Neuronal stem cell (in vitro differentiated cells): ENCODE data around the gene SP6.

Experiments
- DNase-seq: peaks from one replicate; pipeline ENCODE4 v3.0.0-alpha.2; 2013; ENCODE audit warnings: low spot score
- H2AFZ ChIP-seq: one replicate; pipeline ENCODE4 v1.6.1; 2013; ENCODE audit warnings: mild to moderate bottlenecking, low read length, inconsistent platforms
- H2AK5ac ChIP-seq: 2 replicates; pipeline ENCODE4 v1.6.1; 2013; ENCODE audit warnings: low read depth, mild to moderate bottlenecking, inconsistent platforms, low read length, moderate library complexity, mixed read lengths
- H2BK120ac ChIP-seq: 2 replicates; pipeline ENCODE4 v1.6.1; 2013; ENCODE audit warnings: low read depth, mild to moderate bottlenecking, inconsistent platforms, low read length, moderate library complexity, mixed read lengths
- H2BK12ac ChIP-seq: one replicate; pipeline ENCODE4 v1.6.1; 2013; ENCODE audit warnings: low read length, inconsistent platforms
- H2BK15ac ChIP-seq: 2 replicates; pipeline ENCODE4 v1.6.1; 2013; ENCODE audit warnings: mild to moderate bottlenecking, low read length, inconsistent platforms, mixed read lengths
- H2BK5ac ChIP-seq: one replicate; pipeline ENCODE4 v1.6.1; 2013; ENCODE audit warnings: inconsistent platforms, mild to moderate bottlenecking, low read length, moderate library complexity
- H3K14ac ChIP-seq: one replicate; pipeline ENCODE4 v1.6.1; 2013; ENCODE audit warnings: low read length, inconsistent platforms
- H3K18ac ChIP-seq: 2 replicates; pipeline ENCODE4 v1.6.1; 2013; ENCODE audit warnings: low read length, inconsistent platforms
- H3K23ac ChIP-seq: 2 replicates; pipeline ENCODE4 v1.6.1; 2013; ENCODE audit warnings: low read depth, mild to moderate bottlenecking, mixed read lengths, low read length, inconsistent platforms; ENCODE audit not compliant: poor library complexity
- H3K27ac ChIP-seq: replicated peaks from 3 replicates; pipeline ENCODE4 v1.5.1; 2013; ENCODE audit warnings: low read length, inconsistent platforms
- H3K27me3 ChIP-seq, 3 experiments: 2 replicates each; pipeline ENCODE4 v1.6.1; 2013; ENCODE audit warnings: low read length in 3 of 3, mild to moderate bottlenecking in 2 of 3, inconsistent platforms in 1 of 3, low read depth in 1 of 3, mixed read lengths in 1 of 3, moderate library complexity in 1 of 3; ENCODE audit not compliant: control insufficient read depth in 3 of 3, insufficient read depth in 3 of 3
- H3K36me3 ChIP-seq, 2 donors: replicated peaks in 1 of 2; 2 replicates each; pipeline ENCODE4 v1.6.1; 2013; ENCODE audit warnings: low read length in 2 of 2; ENCODE audit not compliant: control insufficient read depth in 2 of 2, insufficient read depth in 2 of 2
- H3K4ac ChIP-seq: 2 replicates; pipeline ENCODE4 v1.6.1; 2013; ENCODE audit warnings: inconsistent platforms, mild to moderate bottlenecking, low read length, moderate library complexity
- H3K4me1 ChIP-seq, 2 donors: 1 replicate in 1 of 2; 2 replicates in 1 of 2; pipeline ENCODE4 v1.6.1; 2013; ENCODE audit warnings: low read length in 2 of 2, low read depth in 1 of 2; ENCODE audit not compliant: control insufficient read depth in 2 of 2, insufficient read depth in 1 of 2
- H3K4me2 ChIP-seq: one replicate; pipeline ENCODE4 v1.6.1; 2013; ENCODE audit warnings: mild to moderate bottlenecking, low read length, inconsistent platforms; ENCODE audit not compliant: insufficient read depth, poor library complexity, severe bottlenecking
- H3K4me3 ChIP-seq, 2 donors: 2 replicates each; pipeline ENCODE4 v1.5.1; 2013; ENCODE audit warnings: low read length in 2 of 2, mild to moderate bottlenecking in 2 of 2, inconsistent platforms in 1 of 2, moderate library complexity in 1 of 2
- H3K79me1 ChIP-seq: one replicate; pipeline ENCODE4 v1.6.1; 2013; ENCODE audit warnings: low read depth, mild to moderate bottlenecking, inconsistent platforms, low read length, moderate library complexity
- H3K9ac ChIP-seq: one replicate; pipeline ENCODE4 v1.6.1; 2013; ENCODE audit warnings: mild to moderate bottlenecking, low read depth, low read length, inconsistent platforms; ENCODE audit not compliant: poor library complexity
- H3K9me3 ChIP-seq, 2 donors: replicated peaks in 1 of 2; 2 replicates each; pipeline versions ENCODE3 to v1.6.1; 2013; ENCODE audit warnings: low read length in 2 of 2, mild to moderate bottlenecking in 2 of 2, inconsistent platforms in 1 of 2, low read depth in 1 of 2, mixed read lengths in 1 of 2, moderate library complexity in 1 of 2; ENCODE audit not compliant: control insufficient read depth in 2 of 2, insufficient read depth in 1 of 2
- H4K8ac ChIP-seq: one replicate; pipeline ENCODE4 v1.6.1; 2013; ENCODE audit warnings: low read depth, mild to moderate bottlenecking, inconsistent platforms, low read length, moderate library complexity
- H4K91ac ChIP-seq: one replicate; pipeline ENCODE4 v1.6.1; 2013; ENCODE audit warnings: low read length, low read depth, mild to moderate bottlenecking, inconsistent platforms; ENCODE audit not compliant: poor library complexity
- WGBS, 2 donors: extraction: QIAGEN DNeasy Blood & Tissue Kit; methylation state at CpG; one replicate each; pipeline ENCODE4 v1.1.7; 2013; ENCODE audit warnings: missing lambda C conversion rate in 2 of 2, mixed read lengths in 1 of 2; ENCODE audit not compliant: insufficient read length in 2 of 2, insufficient replicate concordance in 1 of 2; ENCODE audit errors: extremely low coverage in 2 of 2; 5-methylcytosine and 5-hydroxymethylcytosine counted together

Gene SP6

GRCh38 chr17:47851764-47852112 is 775 bp upstream of the SP6 start:
- Histone ChIP-seq H3K9ac (no peak overlapping the region), H2BK5ac (no peak overlapping the region), H3K4me1 (peaks cover 7 to 14% of the 10 kb centered on the region in 2 donors), H3K14ac (no peak overlapping the region), H4K91ac (no peak overlapping the region), H2BK12ac (no peak overlapping the region), H3K4me3 (peak overlapping the region in 1 of 2 donors; percentile 38), H3K4me2 (no peak overlapping the region), H3K23ac (no peak overlapping the region), H3K9me3 (peaks cover 3 to 4% of the 10 kb centered on the region in 2 donors), H3K27ac (no peak overlapping the region), H4K8ac (no peak overlapping the region), H2AFZ (no peak overlapping the region), H2BK15ac (no peak overlapping the region), H3K79me1 (no peaks in the 10 kb centered on the region), H3K27me3 (peaks cover 50 to 99% (median 91%) of the 10 kb centered on the region in 3 experiments), H2BK120ac (no peak overlapping the region), H3K4ac (no peak overlapping the region), H2AK5ac (no peak overlapping the region), H3K36me3 (no peaks in the 10 kb centered on the region), H3K18ac (no peak overlapping the region)
- DNase-seq, result no peak
- no CpG with 5 or more reads among the region's 11 CpGs for WGBS, 2 donors

DNA sequence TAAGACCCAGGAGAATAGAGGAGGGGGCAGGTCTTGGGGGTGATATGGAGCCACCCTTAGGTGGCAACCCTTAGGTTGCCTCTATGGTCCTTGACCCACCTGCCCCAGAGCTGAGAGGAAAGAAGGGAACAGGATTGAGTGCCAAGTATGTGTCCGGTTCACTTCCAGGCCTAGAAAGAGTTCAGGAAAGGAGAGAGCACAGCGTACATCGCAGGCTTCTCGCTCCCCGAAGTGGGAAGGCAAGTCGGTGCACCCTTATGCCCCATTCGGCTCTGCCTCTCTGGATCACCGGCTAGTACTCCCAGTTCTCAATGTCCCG is 631 bp downstream of the SP6 start:
- H3K27me3 ChIP-seq, result peaks cover 52 to 99% (median 94%) of the 10 kb centered on the region in 3 experiments
- no CpG with 5 or more reads among the region's 9 CpGs for WGBS, 2 donors
- no peak overlapping the region for H2BK5ac ChIP-seq
- H3K18ac ChIP-seq, result no peak overlapping the region
- H3K9me3 ChIP-seq, result peaks cover 3 to 4% of the 10 kb centered on the region in 2 donors
- no peak overlapping the region for H2BK12ac ChIP-seq
- H2AK5ac ChIP-seq, result peak overlapping the region; percentile 23
- no peak overlapping the region for H3K4me3 ChIP-seq
- no peak for DNase-seq
- no peaks in the 10 kb centered on the region for H3K36me3 ChIP-seq
- no peak overlapping the region for H3K23ac ChIP-seq
- no peak overlapping the region for H3K4ac ChIP-seq
- no peak overlapping the region for H2BK15ac ChIP-seq
- H3K79me1 ChIP-seq, result no peaks in the 10 kb centered on the region
- no peak overlapping the region for H3K14ac ChIP-seq
- peaks cover 9 to 14% of the 10 kb centered on the region in 2 donors for H3K4me1 ChIP-seq
- no peak overlapping the region for H3K27ac ChIP-seq
- no peak overlapping the region for H4K91ac ChIP-seq
- no peak overlapping the region for H2BK120ac ChIP-seq
- no peak overlapping the region for H4K8ac ChIP-seq
- peak overlapping the region; percentile 85 for H2AFZ ChIP-seq
- H3K4me2 ChIP-seq, result peak overlapping the region; percentile 75
- H3K9ac ChIP-seq, result peak overlapping the region; percentile 74

DNA sequence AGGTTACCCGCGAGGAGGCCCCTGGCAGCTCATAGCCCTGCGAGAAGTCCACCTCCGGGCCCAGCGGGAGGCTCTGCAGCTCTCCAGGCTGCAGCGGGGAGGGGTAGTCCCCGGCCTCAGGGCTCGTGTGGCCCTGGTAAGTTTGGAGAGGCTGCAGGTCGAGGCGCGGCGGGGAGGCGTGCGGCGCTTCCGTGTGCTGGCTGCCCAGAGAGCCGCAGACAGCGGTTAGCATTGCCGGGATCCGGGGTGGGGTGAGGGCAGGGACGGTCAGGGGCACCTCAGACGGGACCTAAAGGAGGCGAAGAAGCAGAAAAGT is 2.8 kb downstream of the SP6 start:
- Histone ChIP-seq H3K4ac (no peak overlapping the region), H4K91ac (no peak overlapping the region), H2BK5ac (no peak overlapping the region), H3K23ac (peak overlapping the region; percentile 57), H3K18ac (peak overlapping the region; percentile 80), H2BK15ac (no peak overlapping the region), H4K8ac (no peak overlapping the region), H3K4me1 (peaks cover 14 to 18% of the 10 kb centered on the region in 2 donors), H2BK12ac (no peak overlapping the region), H3K14ac (no peak overlapping the region), H2BK120ac (no peak overlapping the region), H3K9me3 (peaks cover 3 to 4% of the 10 kb centered on the region in 2 donors), H3K27me3 (peaks cover 47 to 98% (median 85%) of the 10 kb centered on the region in 3 experiments), H3K9ac (no peak overlapping the region), H3K4me2 (no peak overlapping the region), H3K36me3 (no peaks in the 10 kb centered on the region), H3K79me1 (no peaks in the 10 kb centered on the region), H3K27ac (no peak overlapping the region), H2AFZ (no peak overlapping the region), H3K4me3 (no peak overlapping the region), H2AK5ac (peak overlapping the region; percentile 82)
- WGBS, 2 donors, result no CpG with 5 or more reads among the region's 23 CpGs
- DNase-seq, result no peak

DNA sequence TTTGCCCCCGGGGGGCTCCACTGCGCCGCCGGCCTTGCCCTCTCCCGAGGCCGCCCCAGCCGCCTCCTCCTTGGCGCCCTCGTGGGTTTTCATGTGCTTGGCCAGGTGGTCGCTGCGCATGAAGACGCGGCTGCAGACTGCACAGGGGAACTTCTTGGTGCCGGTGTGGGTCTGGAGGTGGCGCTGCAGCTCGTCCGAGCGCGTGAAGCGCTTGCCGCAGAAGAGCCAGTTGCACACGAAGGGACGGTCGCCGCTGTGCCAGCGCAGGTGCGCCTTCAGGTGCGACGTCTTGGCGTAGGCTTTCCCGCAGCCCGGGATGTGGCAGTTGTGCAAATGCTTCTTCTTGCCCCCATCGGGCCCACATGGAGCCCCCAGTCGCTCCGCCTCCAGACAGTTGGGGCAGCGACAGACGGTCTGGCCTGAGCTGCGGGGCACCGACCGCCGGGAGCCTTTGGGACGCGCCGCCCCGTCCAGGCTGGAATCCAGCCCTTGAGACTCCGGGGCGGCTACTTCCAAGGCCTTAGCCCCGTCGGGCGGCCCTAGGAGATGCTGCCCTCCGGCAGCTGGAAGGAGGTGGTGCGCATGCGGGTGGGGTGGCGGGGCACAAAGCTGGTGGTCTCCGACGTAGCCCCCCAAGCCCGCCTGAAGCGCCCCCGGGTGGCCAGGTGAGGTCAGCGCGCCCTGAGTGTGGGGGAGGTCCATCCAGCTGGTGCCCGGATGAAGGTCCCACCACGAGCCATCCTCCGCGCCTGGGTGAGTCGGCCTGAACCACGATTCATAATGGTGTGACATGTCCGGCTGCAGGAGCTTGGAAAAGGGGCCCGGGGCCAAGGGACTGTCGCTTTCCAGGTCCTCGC is 3.4 kb downstream of the SP6 start:
- Histone ChIP-seq H2BK120ac (no peak overlapping the region), H3K27me3 (peaks cover 43 to 92% (median 79%) of the 10 kb centered on the region in 3 experiments), H3K36me3 (no peaks in the 10 kb centered on the region), H3K4me3 (peak overlapping the region; percentile 33 to 68), H3K18ac (peak overlapping the region; percentile 90), H3K4ac (no peak overlapping the region), H2BK5ac (peak overlapping the region; percentile 85), H3K4me1 (peaks cover 14 to 18% of the 10 kb centered on the region in 2 donors), H3K14ac (no peak overlapping the region), H2BK15ac (peak overlapping the region; percentile 42), H4K8ac (no peak overlapping the region), H3K9me3 (peaks cover 3 to 4% of the 10 kb centered on the region in 2 donors), H3K79me1 (no peaks in the 10 kb centered on the region), H3K9ac (peak overlapping the region; percentile 31), H3K23ac (peak overlapping the region; percentile 57), H3K27ac (no peak overlapping the region), H3K4me2 (peak overlapping the region; percentile 19), H2AK5ac (peak overlapping the region; percentile 82), H4K91ac (no peak overlapping the region), H2BK12ac (no peak overlapping the region), H2AFZ (peak overlapping the region; percentile 90)
- WGBS, 2 donors, result no CpG with 5 or more reads among the region's 71 CpGs
- DNase-seq, result no peak
